Left renal pelvis (tissue), 4 donors: Measurements from ENCODE around the gene KIF26A. TPM values are rescaled to one million over a fixed set of nuclear protein-coding genes. Genes with fewer than 3 reads are reported as not detected.
A peak's percentile ranks its signal among the peaks of the same experiment; 100 is the strongest.
"Not testable (repeated sequence)": the region's sequence is repeated elsewhere in the genome, so short reads cannot be mapped to it uniquely, and the experiment has no call there.

Experiments used
- DNase-seq, 4 donors: peaks; one replicate each; pipeline ENCODE4 v3.0.0-alpha.2; 2013; ENCODE audit warnings: low read depth in 4 of 4, low spot score in 3 of 4
- polyA plus RNA-seq, 4 donors: library from polyadenylated mRNA; unstranded; fragments of 120-200 nt; gene quantifications; one replicate each; pipeline ENCODE4 v1.2.1, GENCODE V29; 2013; ENCODE audit not compliant: insufficient read length in 4 of 4

KIF26A gene
- polyA plus RNA-seq, 4 donors = 3.3 to 13.9 (median 9.8) TPM

- no peak for DNase-seq
Observed at GRCh38 chr14:104217486-104218360, 79.3 kb downstream of the KIF26A start.

DNA sequence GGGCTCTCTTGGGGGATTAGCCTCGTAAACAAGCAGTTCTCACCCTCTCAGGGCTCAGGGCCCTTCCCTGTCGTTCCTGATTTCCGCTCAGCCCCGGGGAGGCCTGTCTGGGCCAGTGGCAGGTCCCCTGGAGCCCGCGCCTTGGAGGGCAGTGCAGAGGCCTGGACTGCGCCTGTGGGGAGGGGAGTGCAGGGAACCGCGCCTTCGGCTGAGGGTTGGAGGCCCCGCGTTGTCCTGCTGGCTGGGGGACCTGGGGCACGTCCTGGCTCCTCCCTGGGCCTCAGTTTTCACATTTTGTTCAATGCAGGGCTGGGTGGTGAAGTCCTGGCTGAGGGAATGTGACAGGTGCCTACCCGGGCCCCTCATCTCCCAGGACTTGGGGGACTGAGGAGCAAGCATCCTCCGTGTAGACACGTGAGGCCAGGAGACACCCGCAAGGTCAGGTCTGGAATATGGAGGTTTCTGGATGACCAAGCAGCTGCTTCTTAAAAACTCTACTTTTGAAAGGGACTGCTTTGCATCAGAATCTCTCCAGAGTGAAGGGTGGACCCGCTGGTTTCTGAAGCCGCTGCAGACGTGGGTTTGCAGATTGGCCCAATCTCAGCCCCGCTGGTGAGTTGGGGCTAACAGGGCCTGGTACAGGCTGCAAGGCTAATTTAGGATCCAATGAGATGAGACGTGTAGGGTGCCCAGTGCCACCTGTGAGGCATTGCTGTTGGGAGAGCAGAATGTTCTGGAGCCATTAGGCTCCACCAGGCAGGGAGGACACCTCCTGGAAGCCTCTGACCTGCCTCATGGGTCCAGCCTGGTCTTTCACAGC lies 80.2 kb downstream of the KIF26A start:
- DNase-seq = no peak

DNA sequence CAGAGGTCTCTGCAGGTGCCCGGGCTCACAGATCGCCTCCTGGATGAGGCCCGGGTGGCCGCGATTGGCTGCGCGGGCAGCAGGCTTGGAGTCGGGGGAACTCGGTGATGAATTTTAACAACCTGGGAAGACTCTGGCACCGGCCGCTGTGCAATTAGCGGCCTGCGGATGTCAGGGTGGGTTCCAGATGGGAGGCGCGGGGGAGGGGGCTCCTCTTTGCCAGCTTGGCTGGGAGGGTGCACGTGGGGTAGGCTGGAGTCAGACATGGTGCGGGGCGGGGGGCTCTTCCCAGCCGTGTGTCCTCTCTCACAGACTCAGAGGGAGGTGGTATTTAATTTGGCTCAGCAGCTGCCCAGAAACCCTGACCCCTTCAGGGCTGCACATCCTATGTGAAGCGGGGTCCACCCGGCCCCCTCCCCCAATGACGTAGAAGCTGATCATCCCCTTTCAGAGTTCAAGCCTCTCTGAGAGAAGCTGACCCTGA lies 81.4 kb downstream of the KIF26A start:
- DNase-seq = no peak

DNA sequence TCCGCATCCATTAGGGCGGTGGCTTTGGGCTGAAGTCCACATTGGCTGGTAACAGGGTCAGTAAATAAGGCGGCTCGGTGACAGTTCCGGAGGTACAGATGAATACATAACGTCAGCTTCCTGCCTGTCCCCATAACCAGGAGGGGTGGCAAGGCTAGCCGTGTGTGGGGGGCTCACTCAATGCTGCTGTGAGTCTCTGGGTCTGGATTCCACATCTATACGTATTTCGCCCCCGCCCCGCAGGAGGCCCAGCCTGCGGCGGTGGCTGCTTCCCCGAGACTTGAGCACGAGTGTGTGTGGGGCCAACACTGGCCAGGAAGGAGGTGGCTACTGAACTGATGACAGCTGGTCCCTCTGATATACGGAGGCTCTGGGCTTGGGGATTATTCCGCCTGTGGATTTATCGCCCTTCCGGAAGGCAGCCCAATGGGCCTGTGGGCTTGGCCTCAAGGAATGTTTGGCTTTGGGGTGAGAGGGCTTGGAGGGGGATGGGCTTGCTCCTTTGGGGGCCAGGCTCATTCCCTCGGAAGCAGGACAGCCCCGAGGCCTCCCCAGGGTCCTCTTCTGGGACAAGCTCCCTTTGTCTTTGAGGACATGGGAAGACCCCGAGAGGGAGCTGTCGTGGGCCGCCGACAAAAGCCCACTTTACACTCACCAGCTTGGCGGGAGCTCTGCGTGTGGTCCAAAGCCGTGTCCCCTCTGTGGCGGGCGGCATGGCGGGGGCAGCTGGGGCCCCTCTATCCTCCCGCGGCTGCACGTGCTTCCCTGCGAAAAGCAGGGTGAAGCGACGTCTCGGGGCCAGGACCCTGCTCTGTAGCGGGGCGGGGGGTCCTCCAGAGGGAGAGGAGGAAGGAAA lies 82.1 kb downstream of the KIF26A start:
- DNase-seq = no peak

DNA sequence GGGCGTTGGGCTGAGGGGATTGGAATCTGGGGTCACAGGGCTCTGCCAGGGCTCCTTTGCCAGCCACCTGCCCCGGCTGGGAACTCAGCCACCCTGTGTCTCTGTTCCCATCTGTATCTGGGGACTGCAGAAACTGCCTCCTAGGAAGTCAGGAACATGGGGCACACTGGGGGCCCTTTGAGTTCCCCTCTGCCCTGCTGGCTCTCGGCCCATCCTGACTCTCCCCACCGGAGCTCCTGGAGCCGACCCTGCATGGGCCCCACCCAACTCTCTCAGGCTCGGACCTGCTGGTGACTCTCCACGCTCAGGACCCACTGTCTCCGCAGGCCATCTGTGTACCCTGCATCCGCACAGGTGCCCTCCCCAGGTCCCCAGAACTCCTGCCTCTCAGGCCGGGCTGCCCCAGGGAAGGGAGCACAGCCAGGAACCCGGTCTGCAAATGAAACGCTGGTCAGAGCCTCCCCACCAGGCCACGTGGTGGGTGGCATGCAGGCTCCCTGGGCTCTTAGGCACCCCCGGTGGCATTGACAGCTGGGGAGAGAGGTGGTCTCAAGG lies 82.8 kb downstream of the KIF26A start:
- no peak for DNase-seq

GRCh38 chr14:104221636-104222369 lies 83.4 kb downstream of the KIF26A start:
- no peak for DNase-seq

DNA sequence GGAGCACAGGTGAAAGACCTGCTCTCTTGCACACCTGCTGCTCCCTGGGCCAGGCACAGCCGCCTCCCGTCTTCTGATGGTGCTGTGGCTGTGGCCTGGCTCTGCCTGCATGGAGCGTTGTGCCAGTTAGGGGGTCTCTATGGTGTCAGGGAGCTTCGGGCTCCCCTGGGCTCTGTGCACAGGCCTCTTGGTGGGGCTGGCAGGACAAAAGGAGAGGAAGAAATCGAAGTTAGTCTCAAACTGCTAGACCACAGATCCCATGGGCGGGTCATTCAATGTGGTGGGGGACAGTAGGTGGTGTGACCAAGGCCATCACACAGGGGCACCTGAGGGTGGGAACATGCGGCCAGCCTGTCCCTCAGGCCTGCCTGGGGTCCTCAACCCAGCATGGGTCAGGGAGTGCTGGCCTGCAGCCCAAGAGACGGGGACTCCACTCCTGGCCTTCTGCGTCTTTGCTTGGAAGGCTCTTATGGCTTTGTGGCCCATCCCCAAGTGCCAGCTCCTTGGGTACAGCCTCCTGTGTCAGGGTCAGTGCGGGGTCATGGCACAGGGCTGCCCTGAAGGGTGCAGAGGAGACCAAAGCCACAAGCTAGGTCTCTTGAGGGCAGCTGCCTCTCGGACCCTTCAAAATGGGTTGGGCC lies 84.1 kb downstream of the KIF26A start:
- DNase-seq = no peak

DNA sequence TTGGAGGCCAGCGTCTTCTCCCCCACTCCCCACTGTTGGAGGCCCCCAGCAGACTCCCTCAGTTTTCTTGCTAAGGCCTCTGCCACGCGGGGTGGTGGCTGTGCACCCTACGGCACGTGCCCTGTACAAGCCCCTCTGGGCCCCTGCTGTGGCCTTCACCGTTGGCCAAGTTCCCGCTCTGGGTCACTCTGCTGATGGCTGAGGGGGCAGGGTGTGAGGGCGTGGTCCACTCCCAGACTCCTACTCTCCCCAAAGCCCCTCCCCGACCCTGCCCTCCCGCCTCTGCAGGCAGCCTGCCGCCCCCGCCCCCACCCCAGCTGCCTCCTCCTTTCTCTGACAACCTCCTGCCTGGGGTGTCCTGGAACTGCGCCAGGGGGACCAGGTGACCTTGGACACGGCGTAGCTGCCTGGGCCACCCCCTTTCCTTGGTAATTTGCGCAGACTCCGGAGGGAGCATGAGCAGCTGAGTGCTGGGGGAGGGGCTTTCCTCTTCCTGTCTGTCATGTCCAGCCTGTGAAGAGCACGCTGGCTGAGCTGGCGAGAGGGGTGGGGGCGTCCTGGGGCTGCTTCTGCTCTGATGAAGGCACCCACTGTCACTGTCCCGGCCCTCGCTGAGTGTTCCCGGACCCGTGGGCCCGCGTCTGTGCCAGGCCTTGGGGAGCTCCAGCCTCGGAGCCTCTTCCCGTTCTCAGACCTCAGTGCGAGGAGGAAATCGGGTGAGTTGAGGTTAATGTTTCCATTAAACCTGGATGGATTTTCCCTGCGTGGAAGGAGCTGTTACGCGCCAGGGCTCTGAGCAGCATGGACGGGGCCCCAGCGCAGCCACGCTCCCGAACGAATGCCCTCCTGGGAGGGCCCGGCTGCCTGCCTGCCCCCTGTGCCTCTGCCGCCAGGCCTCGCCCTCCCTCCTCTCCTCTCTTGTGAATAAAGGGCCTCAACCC lies 85.0 kb downstream of the KIF26A start:
- peak in 2 of 4 donors; percentile 33 to 64 for DNase-seq

DNA sequence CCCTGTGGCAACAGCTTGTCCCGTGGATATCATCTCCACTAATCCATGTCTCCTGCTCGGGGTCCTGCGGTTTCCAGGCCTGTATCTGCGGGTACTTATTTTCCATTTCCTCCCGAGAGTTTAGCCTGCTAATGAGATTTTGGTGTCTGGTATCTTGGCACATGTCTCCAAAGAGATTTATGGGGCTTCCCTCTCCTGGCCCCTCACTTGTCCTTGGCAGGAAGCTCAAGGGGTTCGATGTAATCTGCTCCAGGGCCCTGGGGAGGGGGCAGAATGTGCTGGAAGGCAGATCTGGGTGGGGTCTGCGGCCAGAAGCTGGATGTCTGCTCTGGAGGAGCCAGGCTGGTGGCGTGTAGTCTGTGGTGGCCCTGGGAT lies 85.7 kb downstream of the KIF26A start:
- DNase-seq = no peak

DNA sequence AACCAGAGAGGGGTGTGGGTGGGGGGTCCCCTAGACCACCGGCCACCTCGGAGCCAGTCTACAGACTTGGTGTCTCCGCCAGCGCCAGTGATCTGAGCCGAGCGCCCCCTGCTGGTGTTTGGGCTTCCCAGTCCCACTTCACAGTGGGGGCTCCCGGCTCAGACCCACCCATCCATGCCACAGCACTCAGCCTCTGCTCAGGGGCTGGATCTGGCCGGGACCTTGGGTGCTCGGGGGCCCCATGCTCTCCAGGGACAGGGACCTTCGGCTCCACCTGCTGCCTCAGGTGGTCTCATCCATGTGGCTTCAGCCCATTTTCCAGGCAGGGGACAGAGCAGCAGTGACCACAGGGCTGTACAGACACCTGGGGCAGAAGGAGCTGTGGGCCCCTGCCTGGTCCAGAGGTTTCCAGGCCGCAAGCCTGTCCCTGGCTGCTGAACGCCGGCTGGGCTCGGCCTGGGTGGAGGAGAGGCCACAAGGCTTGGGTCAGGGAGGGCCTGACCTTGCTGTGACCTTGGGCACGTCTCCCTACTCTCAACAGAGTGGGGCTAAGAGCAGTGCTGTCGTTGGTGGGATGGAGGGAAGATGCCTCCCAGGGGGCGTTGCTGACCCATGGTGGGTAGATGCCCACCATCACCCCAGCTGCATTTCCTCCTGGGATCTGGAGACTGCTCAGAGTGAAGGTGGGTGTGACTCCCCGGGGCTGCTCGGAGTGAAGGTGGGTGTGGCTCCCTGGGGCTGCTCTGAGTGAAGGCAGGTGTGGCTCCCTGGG lies 86.3 kb downstream of the KIF26A start:
- DNase-seq = no peak

- DNase-seq = not testable (repeated sequence)
Observed at GRCh38 chr14:104225278-104226190, 87.1 kb downstream of the KIF26A start.

GRCh38 chr14:104226421-104227383 lies 88.3 kb downstream of the KIF26A start:
- DNase-seq = no peak

GRCh38 chr14:104227806-104228205 lies 89.4 kb downstream of the KIF26A start:
- DNase-seq = no peak

DNA sequence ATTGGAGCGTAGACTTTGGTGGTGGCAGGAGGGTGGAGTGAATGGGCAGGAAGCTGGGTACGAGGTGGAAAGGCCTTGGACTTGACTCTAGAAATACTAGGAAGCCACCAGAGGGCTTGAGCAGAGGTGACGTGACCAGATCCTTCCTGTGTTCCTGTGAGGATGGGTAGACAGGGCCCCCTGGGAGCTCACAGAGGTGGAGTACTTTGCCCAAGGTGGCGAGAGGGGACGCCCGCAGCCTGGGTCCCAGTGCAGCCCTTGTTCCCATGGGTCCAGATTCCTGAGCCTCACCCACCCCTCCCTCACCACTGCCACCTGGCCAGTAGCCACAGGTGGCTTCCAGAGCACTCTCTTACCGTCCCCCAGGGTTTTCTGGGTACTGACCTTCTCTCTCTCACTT lies 89.8 kb downstream of the KIF26A start:
- DNase-seq = no peak
